Gastrocnemius medialis (tissue), 4 donors: ENCODE measurements around the gene ASTN2. TPM values are rescaled to one million over a fixed set of nuclear protein-coding genes. Genes with fewer than 3 reads are reported as not detected.

Source experiments
- ATAC-seq, 2 donors: fragments of 150-250 bp; one replicate each; pipeline ENCODE4 v1.9.1; 2016
- DNase-seq, 2 donors: peaks; one replicate each; pipeline ENCODE4 v3.0.0-alpha.2; 2019
- H3K27ac ChIP-seq, 4 donors: fragments of 200-600 bp; sonication (generic); 1 replicate in 1 of 4; 2 replicates in 3 of 4; pipeline ENCODE4 v1.5.1; 2016 to 2018; ENCODE audit warnings: mild to moderate bottlenecking in 2 of 4, moderate library complexity in 1 of 4
- H3K27me3 ChIP-seq, 3 donors: fragments of 200-600 bp; sonication (generic) in 2 of 3; 1 replicate in 1 of 3; 2 replicates in 2 of 3; pipeline versions ENCODE4 v1.5.1 to v1.6.0; 2016 to 2019; ENCODE audit warnings: mild to moderate bottlenecking in 1 of 3, moderate library complexity in 1 of 3
- H3K36me3 ChIP-seq, 2 donors: fragments of 200-600 bp; sonication (generic) in 1 of 2; one replicate each; pipeline ENCODE4 v1.5.1; 2017 to 2018
- H3K4me1 ChIP-seq, 2 donors: fragments of 200-600 bp; sonication (generic) in 1 of 2; one replicate each; pipeline ENCODE4 v1.5.1; 2016 to 2017; ENCODE audit warnings: mild to moderate bottlenecking in 2 of 2
- H3K4me3 ChIP-seq, 4 donors: fragments of 200-600 bp; sonication (generic) in 3 of 4; 1 replicate in 1 of 4; 2 replicates in 3 of 4; pipeline ENCODE4 v1.5.1; 2016 to 2019; ENCODE audit warnings: mild to moderate bottlenecking in 2 of 4
- H3K9me3 ChIP-seq, 3 donors: fragments of 200-600 bp; sonication (generic) in 2 of 3; 1 replicate in 1 of 3; 2 replicates in 2 of 3; pipeline ENCODE4 v1.5.1; 2016 to 2019
- CTCF ChIP-seq, 5 experiments: fragments of 450-650 bp in 3 of 5; fragments of 200-600 bp in 2 of 5; sonication (generic) in 2 of 5; IDR thresholded peaks in 4 of 5; conservative IDR thresholded peaks in 1 of 5; 1 replicate in 4 of 5; 2 replicates in 1 of 5; pipeline ENCODE4 v1.5.1; 2016 to 2019; ENCODE audit warnings: antibody characterized with exemption in 5 of 5, mild to moderate bottlenecking in 3 of 5, moderate library complexity in 3 of 5
- POLR2A ChIP-seq, 2 donors: fragments of 450-650 bp; IDR thresholded peaks; one replicate each; pipeline ENCODE4 v1.6.1; 2017; ENCODE audit warnings: antibody characterized with exemption in 2 of 2, mild to moderate bottlenecking in 2 of 2, moderate library complexity in 2 of 2
- in situ Hi-C, 4 donors: fragments of 200-750 bp; cut with MboI; loops; one replicate each; pipeline versions ENCODE4 v1.15.0 to v1.8.0; 2017; ENCODE audit warnings: low sequenced_read_pairs in 4 of 4
- intact Hi-C: fragments of 100-400 bp; cut with DNase I; formaldehyde crosslinking; loops from one replicate; pipeline ENCODE4 v1.15.1; 2023; ENCODE audit warnings: low total_unique reads
- total RNA-seq, 4 donors: library from RNA; depleted of rRNA; stranded (reverse); fragments of >200 nt; gene quantifications; one replicate each; pipeline versions ENCODE4 v1.1.0 to v1.2.3, GENCODE V29; 2016

Gene ASTN2
- total RNA-seq, 4 donors from 2014 or later: 2.5 to 4.6 (median 3.7) TPM

DNA sequence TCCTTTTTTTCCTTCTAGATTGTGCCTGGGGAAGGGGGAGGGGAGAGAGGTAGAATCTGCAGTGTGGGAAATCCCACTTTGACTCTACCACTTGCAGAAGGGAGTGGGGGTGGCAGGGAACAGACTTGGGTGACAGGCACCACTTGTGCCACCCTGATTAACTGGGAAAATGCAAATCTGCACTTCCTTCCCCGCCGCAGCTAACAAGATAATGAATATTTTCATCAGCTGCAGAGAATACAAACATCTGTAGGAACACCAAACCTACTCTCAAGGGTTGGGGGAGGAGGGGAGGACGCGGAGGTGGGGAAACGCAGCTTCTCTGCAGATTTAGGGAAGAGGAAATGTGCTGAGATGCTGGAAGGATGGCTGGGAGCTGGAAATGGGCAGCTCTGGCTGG is 654.2 kb downstream of the ASTN2 start:
- Histone ChIP-seq H3K27ac (no peak overlapping the region), H3K9me3 (no peaks in the 10 kb centered on the region), H3K4me3 (no peak overlapping the region), H3K27me3 (no peaks in the 10 kb centered on the region), H3K4me1 (no peaks in the 10 kb centered on the region), H3K36me3 (no peaks in the 10 kb centered on the region)
- DNase-seq (no peak), ATAC-seq (no peak)
- TF ChIP-seq POLR2A (IDR thresholded peaks at IDR 0.05) (no peak), CTCF (IDR thresholded peaks at IDR 0.05 in 4 of 5, conservative IDR thresholded peaks at IDR 0.05 in 1 of 5) (no peak)
- in situ Hi-C loops: no loop called here
- intact Hi-C loops: no loop called here

DNA sequence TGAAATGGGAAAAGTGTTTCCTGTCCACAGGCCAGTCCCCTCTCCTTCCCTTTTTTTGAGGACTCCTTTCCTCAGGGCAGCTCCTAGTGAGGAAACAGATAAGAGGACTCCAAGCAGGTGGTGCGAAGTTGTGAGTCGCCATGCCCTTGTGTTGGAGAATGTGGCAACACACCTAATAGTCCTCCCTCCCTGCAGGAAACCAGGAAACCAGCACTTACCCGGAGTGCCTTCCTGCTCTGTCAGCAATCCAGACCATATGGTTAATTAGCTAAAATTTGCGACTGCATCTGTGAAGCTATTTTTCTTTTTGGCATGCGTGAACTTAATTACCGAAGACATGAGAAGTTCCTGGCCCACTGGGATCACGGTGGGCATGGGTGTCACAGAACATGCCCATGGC is 657.8 kb downstream of the ASTN2 start:
- Histone ChIP-seq H3K9me3 (no peaks in the 10 kb centered on the region), H3K4me3 (no peak overlapping the region), H3K36me3 (no peaks in the 10 kb centered on the region), H3K27me3 (no peaks in the 10 kb centered on the region), H3K27ac (no peak overlapping the region), H3K4me1 (no peaks in the 10 kb centered on the region)
- in situ Hi-C loops: no loop called here
- TF ChIP-seq CTCF (IDR thresholded peaks at IDR 0.05 in 4 of 5, conservative IDR thresholded peaks at IDR 0.05 in 1 of 5) (no peak), POLR2A (IDR thresholded peaks at IDR 0.05) (no peak)
- DNase-seq (no peak), ATAC-seq (no peak)
- intact Hi-C loops: no loop called here

DNA sequence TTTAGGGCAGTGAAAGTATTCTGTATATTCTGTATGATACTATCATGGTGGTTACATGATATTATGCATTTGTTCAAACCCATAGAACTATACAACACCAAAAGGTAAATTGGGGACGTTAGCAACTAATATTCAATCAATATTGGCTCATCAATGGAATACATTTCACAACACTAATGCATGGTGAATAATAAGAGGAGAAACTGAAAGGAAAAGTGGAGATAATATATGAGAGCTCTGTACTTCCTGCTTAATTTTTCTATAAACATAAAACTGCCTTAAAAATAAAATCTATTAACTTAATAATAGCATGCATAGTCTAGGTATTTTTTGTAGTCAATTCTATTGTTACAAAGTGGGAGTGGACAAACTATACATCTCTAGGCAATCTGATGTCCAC is 661.5 kb downstream of the ASTN2 start:
- ATAC-seq: no peak
- in situ Hi-C loops: no loop called here
- Histone ChIP-seq H3K36me3 (no peaks in the 10 kb centered on the region), H3K9me3 (no peaks in the 10 kb centered on the region), H3K27me3 (no peaks in the 10 kb centered on the region), H3K4me3 (no peak overlapping the region), H3K4me1 (no peaks in the 10 kb centered on the region), H3K27ac (no peak overlapping the region)
- DNase-seq: no peak
- no peak for TF ChIP-seq POLR2A (IDR thresholded peaks at IDR 0.05)
- no peak for TF ChIP-seq CTCF (IDR thresholded peaks at IDR 0.05 in 4 of 5, conservative IDR thresholded peaks at IDR 0.05 in 1 of 5)
- intact Hi-C loops: no loop called here

DNA sequence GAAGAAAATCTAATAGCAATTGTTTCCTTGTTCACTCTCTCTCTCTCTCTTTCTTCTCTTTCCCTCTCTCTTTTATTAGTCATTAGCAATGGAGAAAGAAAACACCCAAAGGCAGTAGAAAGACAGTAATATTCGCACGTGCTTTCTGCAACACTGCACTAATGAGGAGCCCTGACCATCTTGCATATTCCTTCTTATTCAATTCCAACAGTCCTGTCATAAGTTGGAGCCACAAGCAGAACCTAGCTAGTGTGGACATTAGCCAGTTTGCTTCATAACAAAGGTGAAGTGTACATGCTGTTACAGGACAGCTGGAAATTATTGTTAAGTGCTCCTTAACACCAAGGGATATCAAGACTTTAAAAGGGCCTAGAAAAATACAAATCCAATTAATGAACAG is 664.3 kb downstream of the ASTN2 start:
- H3K4me1 ChIP-seq: no peaks in the 10 kb centered on the region
- no peaks in the 10 kb centered on the region for H3K27me3 ChIP-seq
- H3K36me3 ChIP-seq: no peaks in the 10 kb centered on the region
- no peak for DNase-seq
- H3K9me3 ChIP-seq: no peaks in the 10 kb centered on the region
- no peak for ATAC-seq
- H3K27ac ChIP-seq: no peak overlapping the region
- in situ Hi-C loops: no loop called here
- no peak overlapping the region for H3K4me3 ChIP-seq
- intact Hi-C loops: no loop called here
- TF ChIP-seq POLR2A (IDR thresholded peaks at IDR 0.05): no peak
- TF ChIP-seq CTCF (IDR thresholded peaks at IDR 0.05 in 4 of 5, conservative IDR thresholded peaks at IDR 0.05 in 1 of 5): no peak

- Histone ChIP-seq H3K36me3 (no peaks in the 10 kb centered on the region), H3K27ac (no peak overlapping the region), H3K27me3 (no peaks in the 10 kb centered on the region), H3K9me3 (no peaks in the 10 kb centered on the region), H3K4me3 (no peak overlapping the region), H3K4me1 (no peaks in the 10 kb centered on the region)
- DNase-seq: no peak
- ATAC-seq: no peak
- in situ Hi-C loops: loop anchor here in 1 of 4 donors (10.0 kb wide), 1 partner anchor 105 kb away; no protein-coding TSS in a partner anchor
- intact Hi-C loops: no loop called here
- TF ChIP-seq POLR2A (IDR thresholded peaks at IDR 0.05) (no peak), CTCF (IDR thresholded peaks at IDR 0.05 in 4 of 5, conservative IDR thresholded peaks at IDR 0.05 in 1 of 5) (no peak)
These were observed 665.1 kb downstream of the ASTN2 start for GRCh38 chr9:116749772-116750171.
